Fibroblast of villous mesenchyme (primary cell): ENCODE measurements around the gene CDHR4. TPM values are rescaled to one million over a fixed set of nuclear protein-coding genes. Genes with fewer than 3 reads are reported as not detected.

Experiments
- DNase-seq: peaks from one replicate; pipeline ENCODE4 v3.0.0-alpha.2; 2010; ENCODE audit warnings: low read depth
- H3K4me3 ChIP-seq: 2 replicates; pipeline ENCODE4 v1.5.1; 2011; ENCODE audit warnings: low read depth, mild to moderate bottlenecking, low read length
- CTCF ChIP-seq: IDR thresholded peaks from 2 replicates; pipeline ENCODE4 v1.5.1; 2012; ENCODE audit warnings: low read depth, mild to moderate bottlenecking, low read length; ENCODE audit not compliant: insufficient read depth
- total RNA-seq: library from RNA; depleted of rRNA; stranded (reverse); fragments of >200 nt; gene quantifications from 2 replicates; pipeline ENCODE4 v1.2.3, GENCODE V29; 2012

Gene CDHR4
- total RNA-seq, 1 donor, result not detected

GRCh38 chr3:49807431-49808114 lies 7.9 kb upstream of the CDHR4 start:
- DNase-seq, result no peak
- TF ChIP-seq CTCF, result no peak
- H3K4me3 ChIP-seq, result no peak overlapping the region

GRCh38 chr3:49806850-49807249 lies 7.2 kb upstream of the CDHR4 start:
- no peak overlapping the region for H3K4me3 ChIP-seq
- no peak for DNase-seq
- no peak for TF ChIP-seq CTCF

- no peak overlapping the region for H3K4me3 ChIP-seq
- peak; percentile 61 for DNase-seq
- TF ChIP-seq CTCF, result no peak
Measured at GRCh38 chr3:49805897-49806701, 6.4 kb upstream of the CDHR4 start.

GRCh38 chr3:49805367-49805782 lies 5.7 kb upstream of the CDHR4 start:
- H3K4me3 ChIP-seq, result no peak overlapping the region
- TF ChIP-seq CTCF, result no peak

GRCh38 chr3:49804141-49805041 lies 4.7 kb upstream of the CDHR4 start:
- no peak for DNase-seq
- H3K4me3 ChIP-seq, result peak overlapping the region; percentile 93
- TF ChIP-seq CTCF, result no peak

More at GRCh38 chr3:49805367-49805782, 5.7 kb upstream of the CDHR4 start:
- peak; percentile 84 for DNase-seq

GRCh38 chr3:49803465-49804140 lies 3.9 kb upstream of the CDHR4 start:
- DNase-seq, result no peak
- peak overlapping the region; percentile 93 for H3K4me3 ChIP-seq
- TF ChIP-seq CTCF, result no peak
